Activated naive CD4-positive, alpha-beta T cell treated with anti-CD3 and anti-CD28 coated beads, Interleukin-2, amount 50 U/mL, for 24 hours (primary cell): ENCODE results near the gene TMEM185B.

Experiments used
- H3K27ac Mint-ChIP-seq: one replicate; pipeline ENCODE4 v1.8.0; 2021; ENCODE audit warnings: mild to moderate bottlenecking, mixed read lengths
- H3K27me3 Mint-ChIP-seq: one replicate; pipeline ENCODE4 v1.8.0; 2021; ENCODE audit warnings: mixed read lengths
- H3K36me3 Mint-ChIP-seq: one replicate; pipeline ENCODE4 v1.8.0; 2021; ENCODE audit warnings: mixed read lengths
- H3K4me1 Mint-ChIP-seq: one replicate; pipeline ENCODE4 v1.8.0; 2021; ENCODE audit warnings: mixed read lengths
- H3K4me3 Mint-ChIP-seq: one replicate; pipeline ENCODE4 v1.8.0; 2021; ENCODE audit warnings: mild to moderate bottlenecking, mixed read lengths
- H3K9me3 Mint-ChIP-seq: one replicate; pipeline ENCODE4 v1.8.0; 2021; ENCODE audit warnings: mixed read lengths

TMEM185B gene

DNA sequence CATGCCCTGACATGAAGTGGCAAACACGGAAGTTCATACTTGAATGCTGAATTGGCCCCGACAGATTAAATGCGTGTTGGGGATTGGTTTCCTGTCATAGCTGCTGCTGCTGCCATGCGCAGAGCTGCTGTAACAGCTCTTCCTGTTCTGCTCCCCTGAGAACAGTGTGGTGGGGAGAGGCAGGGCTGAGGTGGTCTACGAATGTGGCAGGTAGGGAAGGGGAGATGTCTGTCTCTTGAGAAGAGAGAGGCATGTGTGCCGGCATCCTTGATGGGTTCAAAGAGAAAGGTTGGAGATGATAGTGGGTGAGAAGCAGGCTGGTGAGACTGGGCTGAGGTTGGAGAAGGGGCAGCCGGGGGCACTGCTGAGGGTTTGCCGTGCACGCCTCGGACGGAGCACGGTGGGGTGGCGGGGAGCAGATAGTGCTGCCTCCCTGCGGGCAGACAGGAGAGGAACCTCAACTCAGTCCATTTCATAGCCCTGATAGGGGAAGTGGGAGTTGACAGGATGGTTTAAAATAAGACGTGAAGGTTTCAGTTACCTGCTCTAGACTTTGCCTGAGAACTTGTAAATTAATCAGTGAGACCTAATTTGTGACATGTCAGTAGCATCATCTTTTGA lies 46.1 kb downstream of the TMEM185B start:
- Mint-ChIP-seq H3K9me3 (no peaks in the 10 kb centered on the region), H3K27me3 (no peaks in the 10 kb centered on the region), H3K4me3 (peak overlapping the region; percentile 97), H3K4me1 (peaks cover 62% of the 10 kb centered on the region), H3K27ac (peak overlapping the region; percentile 100), H3K36me3 (peaks cover 2% of the 10 kb centered on the region)

- peak overlapping the region; percentile 100 for H3K27ac Mint-ChIP-seq
- H3K4me3 Mint-ChIP-seq, result peak overlapping the region; percentile 97
- H3K4me1 Mint-ChIP-seq, result peaks cover 56% of the 10 kb centered on the region
- H3K27me3 Mint-ChIP-seq, result no peaks in the 10 kb centered on the region
- no peaks in the 10 kb centered on the region for H3K9me3 Mint-ChIP-seq
- no peaks in the 10 kb centered on the region for H3K36me3 Mint-ChIP-seq
These were observed 46.7 kb downstream of the TMEM185B start for GRCh38 chr2:120176526-120176925.

GRCh38 chr2:120174963-120175581 lies 48.1 kb downstream of the TMEM185B start:
- peaks cover 51% of the 10 kb centered on the region for H3K4me1 Mint-ChIP-seq
- H3K9me3 Mint-ChIP-seq, result no peaks in the 10 kb centered on the region
- H3K27me3 Mint-ChIP-seq, result no peaks in the 10 kb centered on the region
- H3K4me3 Mint-ChIP-seq, result no peak overlapping the region
- H3K27ac Mint-ChIP-seq, result peak overlapping the region; percentile 68
- no peaks in the 10 kb centered on the region for H3K36me3 Mint-ChIP-seq
